Measurements from ENCODE around the gene PUDP. TPM values are rescaled to one million over a fixed set of nuclear protein-coding genes. Genes with fewer than 3 reads are reported as not detected.
"Not testable (repeated sequence)": the region's sequence is repeated elsewhere in the genome, so short reads cannot be mapped to it uniquely, and the experiment has no call there.

Gene PUDP
- total RNA-seq, 1 donor from 2014 or later: 63.6 TPM

GRCh38 chrX:7052541-7052940 is 95.4 kb downstream of the PUDP start:
- H3K4me1 Mint-ChIP-seq (ENCODE audit: unreplicated experiment): peaks cover 5% of the 10 kb centered on the region
- no peak for TF ChIP-seq CTCF (conservative IDR thresholded peaks at IDR 0.05)
- H3K9me3 Mint-ChIP-seq: peaks cover 9% of the 10 kb centered on the region
- H3K27me3 Mint-ChIP-seq: no peaks in the 10 kb centered on the region
- H3K27ac Mint-ChIP-seq: no peak overlapping the region
- H3K4me3 Mint-ChIP-seq: no peak overlapping the region
- DNase-seq (ENCODE audit: extremely low spot score, unreplicated experiment): no peak
- H3K36me3 Mint-ChIP-seq: peaks cover 68% of the 10 kb centered on the region

GRCh38 chrX:7050271-7050670 is 97.7 kb downstream of the PUDP start:
- Mint-ChIP-seq H3K9me3 (no peaks in the 10 kb centered on the region), H3K27me3 (no peaks in the 10 kb centered on the region), H3K4me1 (ENCODE audit: unreplicated experiment) (peaks cover 5% of the 10 kb centered on the region), H3K27ac (no peak overlapping the region), H3K36me3 (peaks cover 54% of the 10 kb centered on the region), H3K4me3 (no peak overlapping the region)
- TF ChIP-seq CTCF (conservative IDR thresholded peaks at IDR 0.05): no peak
- no peak for DNase-seq (ENCODE audit: extremely low spot score, unreplicated experiment)

GRCh38 chrX:7047951-7048350 is 100.0 kb downstream of the PUDP start:
- peak; percentile 43 for TF ChIP-seq CTCF (conservative IDR thresholded peaks at IDR 0.05)

GRCh38 chrX:7045238-7045955 is 102.6 kb downstream of the PUDP start:
- no peak for TF ChIP-seq CTCF (conservative IDR thresholded peaks at IDR 0.05)
- Mint-ChIP-seq H3K9me3 (peaks cover 15% of the 10 kb centered on the region), H3K4me3 (no peak overlapping the region), H3K27ac (peak overlapping the region; percentile 39), H3K36me3 (peaks cover 45% of the 10 kb centered on the region), H3K4me1 (ENCODE audit: unreplicated experiment) (peaks cover 16% of the 10 kb centered on the region), H3K27me3 (no peaks in the 10 kb centered on the region)
- no peak for DNase-seq (ENCODE audit: extremely low spot score, unreplicated experiment)

More at GRCh38 chrX:7047951-7048350, 100.0 kb downstream of the PUDP start:
- Mint-ChIP-seq H3K4me1 (ENCODE audit: unreplicated experiment) (peaks cover under 1% of the 10 kb centered on the region), H3K27ac (no peak overlapping the region), H3K9me3 (no peaks in the 10 kb centered on the region), H3K27me3 (no peaks in the 10 kb centered on the region), H3K36me3 (peaks cover 44% of the 10 kb centered on the region), H3K4me3 (no peak overlapping the region)
- no peak for DNase-seq (ENCODE audit: extremely low spot score, unreplicated experiment)

- not testable (repeated sequence) for H3K4me3 Mint-ChIP-seq; H3K27me3 Mint-ChIP-seq; DNase-seq (ENCODE audit: extremely low spot score, unreplicated experiment)
- H3K36me3 Mint-ChIP-seq: peaks cover 30% of the 10 kb centered on the region
- H3K9me3 Mint-ChIP-seq: peaks cover 15% of the 10 kb centered on the region
- H3K4me1 Mint-ChIP-seq (ENCODE audit: unreplicated experiment): peaks cover 16% of the 10 kb centered on the region
- H3K27ac Mint-ChIP-seq: peak overlapping the region; percentile 71
Measured at GRCh38 chrX:7043796-7044433, 104.0 kb downstream of the PUDP start.

GRCh38 chrX:7028246-7028645 is 119.7 kb downstream of the PUDP start:
- TF ChIP-seq CTCF (conservative IDR thresholded peaks at IDR 0.05): no peak
- no peaks in the 10 kb centered on the region for H3K27me3 Mint-ChIP-seq
- no peak overlapping the region for H3K4me3 Mint-ChIP-seq
- no peak for DNase-seq (ENCODE audit: extremely low spot score, unreplicated experiment)
- no peaks in the 10 kb centered on the region for H3K9me3 Mint-ChIP-seq
- H3K4me1 Mint-ChIP-seq (ENCODE audit: unreplicated experiment): no peaks in the 10 kb centered on the region
- H3K27ac Mint-ChIP-seq: no peak overlapping the region
- no peaks in the 10 kb centered on the region for H3K36me3 Mint-ChIP-seq
